HG02884 (cell line): Measurements from ENCODE around the gene KRTDAP.

ENCODE experiments used
- ATAC-seq: cut with Tn5 transposase; IDR thresholded peaks from one replicate; pipeline ENCODE4 v1.9.1; 2021; ENCODE audit warnings: mild to moderate bottlenecking, moderate library complexity; ENCODE audit not compliant: unreplicated experiment

KRTDAP gene

DNA sequence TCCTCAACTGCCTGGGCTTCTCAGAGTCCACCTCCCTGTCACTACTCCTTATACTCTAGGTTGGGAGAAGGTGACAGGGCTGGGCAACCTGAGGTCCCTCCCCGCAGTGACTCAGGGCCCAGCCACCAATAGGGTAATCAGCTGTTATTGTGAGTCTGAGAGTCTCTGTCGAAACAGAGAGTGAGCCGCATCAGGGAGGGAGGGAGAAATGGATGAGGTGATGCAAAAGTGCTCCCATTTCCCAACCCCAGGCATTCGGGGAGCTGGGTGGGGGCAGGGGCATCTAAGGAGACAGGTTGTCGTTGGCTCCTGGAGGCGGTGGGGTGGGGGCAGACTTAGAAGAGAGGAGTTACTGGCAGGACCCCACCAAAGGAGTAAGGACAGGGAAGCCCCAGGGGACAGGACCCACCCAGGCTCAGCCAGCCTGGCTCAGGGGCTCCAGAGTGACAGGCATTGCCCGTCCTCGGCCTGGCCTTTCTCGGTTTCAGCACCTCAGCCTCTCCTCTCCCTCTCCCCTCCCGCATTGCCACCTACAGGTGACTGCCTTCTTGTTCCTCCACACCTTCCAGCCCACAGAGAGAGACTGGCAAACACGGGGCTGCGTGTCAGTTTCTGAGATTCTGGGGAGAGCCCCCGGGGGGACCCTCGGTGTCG lies 23.5 kb upstream of the KRTDAP start, which contains the start of gene DMKN:
Gene DMKN, minus strand, starts transcription at position 22 of the 654 bp plus-strand sequence. CDS start 174 bp downstream, outside the sequence.
- ATAC-seq, result no peak

- no peak for ATAC-seq
Measured at GRCh38 chr19:35512831-35513627, 22.8 kb upstream of the KRTDAP start.

DNA sequence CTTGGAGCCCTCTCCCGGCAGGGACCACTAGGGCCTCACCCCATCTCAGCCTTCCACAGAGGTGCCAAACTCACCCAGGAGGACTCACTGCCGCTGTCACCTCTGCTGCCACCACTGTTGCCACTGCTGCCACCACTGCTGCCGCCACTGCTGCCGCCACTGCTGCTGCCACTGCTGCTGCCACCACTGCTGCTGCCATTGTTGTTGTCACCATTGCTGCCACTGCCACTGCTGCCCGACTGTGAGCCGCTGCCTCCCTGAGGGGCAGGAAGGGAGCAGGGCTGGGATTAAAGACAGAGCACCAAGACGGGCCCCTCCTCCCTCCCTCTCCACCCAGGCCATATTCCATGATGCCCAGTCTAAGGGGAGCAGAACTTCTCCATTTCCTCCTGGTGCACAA lies 21.1 kb upstream of the KRTDAP start:
- no peak for ATAC-seq

GRCh38 chr19:35510626-35510964 lies 20.3 kb upstream of the KRTDAP start:
- no peak for ATAC-seq

GRCh38 chr19:35509861-35510625 lies 19.8 kb upstream of the KRTDAP start:
- no peak for ATAC-seq

DNA sequence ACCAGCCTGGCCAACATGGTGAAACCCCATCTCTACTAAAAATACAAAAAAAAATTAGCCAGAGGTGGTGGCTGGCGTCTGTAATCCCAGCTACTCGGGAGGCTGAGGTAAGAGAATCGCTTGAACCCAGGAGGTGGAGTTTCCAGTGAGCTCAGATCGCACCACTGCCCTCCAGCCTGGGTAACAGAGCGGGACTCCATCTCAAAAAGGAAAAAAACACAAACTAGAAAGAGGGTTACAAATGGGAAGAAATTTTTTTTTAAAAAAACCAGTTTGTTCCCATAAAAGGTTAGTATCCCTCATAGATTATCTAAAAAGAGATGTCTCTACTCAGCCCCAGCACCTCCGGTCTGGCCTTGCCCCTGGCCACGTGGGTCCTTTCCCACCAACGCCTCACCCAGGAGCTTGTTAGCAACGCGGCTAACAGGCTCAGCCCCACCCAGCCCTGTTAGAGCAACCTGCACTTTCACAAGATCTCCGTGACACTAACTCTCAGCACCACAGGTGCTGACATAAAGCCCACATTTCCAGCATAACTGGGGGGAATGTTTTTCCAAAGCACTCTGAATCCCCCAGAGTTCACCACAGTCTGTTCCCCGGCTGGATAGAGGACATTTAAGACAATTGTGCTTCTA lies 18.9 kb upstream of the KRTDAP start:
- no peak for ATAC-seq

- ATAC-seq, result no peak
Measured at GRCh38 chr19:35508129-35508528, 17.9 kb upstream of the KRTDAP start.

- ATAC-seq, result no peak
Measured at GRCh38 chr19:35507561-35507960, 17.3 kb upstream of the KRTDAP start.

- no peak for ATAC-seq
Measured at GRCh38 chr19:35506011-35506410, 15.7 kb upstream of the KRTDAP start.

DNA sequence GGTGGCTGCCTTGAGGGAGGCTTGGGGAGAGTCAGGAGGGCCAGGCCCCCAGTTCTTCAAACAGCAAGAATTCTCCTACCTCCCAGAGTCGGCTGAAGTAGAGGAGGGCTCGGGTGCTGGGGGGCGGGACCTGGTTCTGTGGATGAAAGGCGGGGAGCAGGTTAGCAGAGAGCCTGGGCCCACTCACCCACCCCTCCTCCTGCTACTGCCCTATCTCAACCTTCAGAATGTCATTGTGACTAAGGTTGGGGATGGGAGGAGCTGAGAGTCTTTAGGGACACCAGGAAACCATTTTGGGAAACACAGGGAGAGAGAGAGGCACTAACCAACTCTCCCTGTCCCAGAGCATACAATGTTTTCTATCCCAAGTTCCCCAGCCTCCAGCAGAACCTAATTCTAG lies 12.5 kb upstream of the KRTDAP start:
- no peak for ATAC-seq

DNA sequence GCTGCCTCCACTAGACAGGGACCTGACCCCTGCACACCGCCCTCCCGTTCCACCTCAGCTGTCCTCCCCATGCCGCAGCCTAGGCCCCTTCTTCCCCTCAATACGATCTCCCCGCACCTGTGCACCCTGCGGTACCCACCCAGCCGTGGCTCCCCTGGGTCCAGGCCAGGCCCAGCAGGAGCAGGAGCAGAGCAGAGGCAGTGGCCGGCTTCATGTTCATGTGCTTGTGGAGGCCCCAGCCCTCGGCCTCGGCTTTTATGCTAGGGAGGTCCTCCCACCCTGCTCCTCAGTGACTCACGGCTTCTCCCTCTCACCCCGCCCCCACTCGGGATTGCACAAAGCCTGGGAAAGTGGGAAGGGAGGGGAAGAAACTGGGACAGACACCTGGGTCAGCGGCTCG lies 11.4 kb upstream of the KRTDAP start:
- ATAC-seq, result no peak

GRCh38 chr19:35500611-35501010 lies 10.3 kb upstream of the KRTDAP start:
- ATAC-seq, result no peak

DNA sequence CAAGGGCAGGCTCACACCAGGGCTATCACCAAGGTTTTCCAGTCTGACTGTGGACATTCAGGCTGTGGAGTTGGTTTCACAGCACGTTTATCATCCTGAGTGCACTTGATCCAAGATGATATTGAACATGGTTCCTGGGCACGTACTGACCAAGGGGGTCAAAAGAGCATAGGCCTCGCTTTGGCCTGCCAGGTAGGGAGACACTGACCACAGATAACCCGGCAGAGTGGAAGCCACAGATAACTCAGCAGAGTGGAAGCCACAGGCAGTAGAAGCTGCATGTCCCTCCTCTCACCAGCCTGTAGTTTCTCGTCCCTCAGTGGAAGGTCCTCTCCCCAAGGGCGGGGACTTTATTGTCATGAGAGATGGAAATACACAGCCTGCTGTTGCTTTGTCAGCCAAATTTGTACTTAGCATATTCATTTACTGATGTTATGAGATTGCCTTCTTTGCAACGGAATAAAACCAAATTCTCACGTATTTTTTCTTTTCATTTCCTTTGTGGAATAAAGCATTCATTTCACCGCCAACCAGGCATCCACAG lies 8.8 kb upstream of the KRTDAP start:
- no peak for ATAC-seq

DNA sequence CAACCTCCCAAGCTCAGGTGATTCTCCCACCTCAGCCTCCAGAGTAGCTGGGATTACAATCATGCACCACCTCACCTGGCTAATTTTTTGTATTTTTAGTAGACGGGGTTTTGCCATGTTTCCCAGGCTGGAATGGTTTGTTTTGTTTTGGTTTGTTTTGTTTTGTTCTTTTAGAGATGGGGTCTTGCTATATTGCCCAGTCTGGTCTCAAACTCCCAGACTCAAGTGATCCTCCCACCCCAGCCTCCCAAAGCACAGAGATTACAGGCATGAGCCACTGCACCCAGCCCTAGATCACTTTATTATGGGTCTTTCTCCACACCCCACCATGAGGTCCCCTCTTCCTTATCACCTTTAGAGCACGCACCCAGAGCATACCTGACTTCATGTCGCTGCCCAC lies 8.0 kb upstream of the KRTDAP start:
- no peak for ATAC-seq

DNA sequence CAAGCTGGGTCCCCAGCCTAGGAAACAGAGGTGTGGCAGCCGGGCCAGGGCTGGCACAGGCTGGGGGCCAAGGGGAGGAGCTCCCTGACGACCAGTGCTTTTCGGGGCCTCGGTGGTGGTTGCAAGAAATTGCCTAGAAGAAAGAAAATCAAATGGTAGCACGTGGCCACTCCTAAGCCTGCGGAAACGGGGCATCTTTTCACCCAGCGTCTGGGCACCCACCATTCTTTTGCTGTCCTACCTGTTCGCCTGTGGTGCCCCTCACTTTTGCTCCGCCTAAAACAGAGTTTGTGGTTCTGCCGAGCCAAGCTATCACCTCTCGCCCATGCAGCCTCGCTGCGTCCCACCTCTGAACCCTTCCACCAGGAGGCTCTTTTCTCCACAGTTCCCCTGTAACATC lies 7.1 kb upstream of the KRTDAP start:
- ATAC-seq, result no peak

DNA sequence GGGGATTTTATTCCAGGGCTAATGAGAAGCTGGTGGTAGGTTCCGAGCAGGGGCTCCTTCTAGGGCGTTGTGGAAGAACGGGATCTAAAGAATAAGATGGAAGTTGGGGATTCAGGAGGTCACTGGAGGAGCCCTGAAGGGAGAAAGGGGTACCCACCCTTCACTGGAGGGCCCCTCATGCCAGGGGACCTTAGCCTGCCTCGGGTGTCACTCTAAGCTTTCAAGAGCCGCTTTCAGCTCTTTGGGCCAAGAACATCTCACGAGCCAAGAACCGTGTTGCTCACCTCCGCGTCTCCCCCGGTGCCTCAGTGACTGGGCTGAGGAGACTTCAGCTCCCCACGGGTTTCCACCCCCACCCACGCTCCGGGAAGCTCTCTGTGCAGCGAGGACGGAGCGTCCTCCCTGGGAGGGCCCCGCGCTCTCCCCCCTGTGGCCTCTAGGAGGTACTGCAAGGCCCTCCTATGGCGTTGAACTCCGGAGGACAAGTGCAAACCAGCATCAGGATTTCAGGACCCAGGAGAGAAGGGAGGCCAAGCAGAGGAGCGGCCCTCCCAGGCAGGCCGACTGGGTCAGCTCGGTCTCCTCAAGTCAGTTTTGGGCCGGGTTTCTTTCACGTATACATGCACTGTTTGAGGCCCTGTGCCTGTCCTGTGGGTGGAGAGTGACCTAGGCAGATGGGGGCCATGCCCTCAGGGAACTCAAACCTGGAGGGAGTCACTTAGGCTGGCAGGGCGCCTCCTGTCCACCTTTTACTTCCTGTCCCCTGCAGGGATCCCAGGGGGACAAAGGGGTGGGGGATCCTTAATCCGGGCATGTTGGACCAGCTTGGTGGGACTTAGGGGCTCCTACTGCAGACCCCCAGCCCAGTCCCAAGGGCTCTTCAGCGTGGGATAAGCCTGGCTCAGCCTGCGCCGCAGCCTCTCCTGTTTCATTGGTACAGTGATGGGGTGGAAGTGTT lies 5.1 kb upstream of the KRTDAP start:
- ATAC-seq, result no peak

DNA sequence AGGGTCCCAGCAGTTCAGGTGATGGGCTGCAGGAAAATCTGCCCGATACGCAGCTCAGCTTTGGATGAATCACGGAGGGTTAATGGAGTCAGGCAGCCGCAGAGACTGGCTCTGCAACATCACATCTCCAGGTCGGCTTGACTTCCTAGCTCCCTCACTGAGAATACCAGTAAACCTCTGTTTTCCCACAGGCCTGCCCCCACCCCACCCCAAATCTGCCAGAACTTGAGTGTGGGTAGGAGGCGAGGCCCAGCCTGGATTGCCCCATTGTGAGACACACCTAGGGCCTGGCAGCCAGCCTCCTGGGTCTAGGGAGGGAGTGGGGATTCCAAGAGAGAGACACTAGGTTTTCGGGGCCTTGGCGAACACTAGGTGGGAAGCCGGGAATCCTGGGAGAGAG lies 3.7 kb upstream of the KRTDAP start:
- no peak for ATAC-seq

GRCh38 chr19:35491836-35492360 lies 1.6 kb upstream of the KRTDAP start:
- ATAC-seq, result no peak

- ATAC-seq, result no peak
Measured at GRCh38 chr19:35488677-35489076, 1.6 kb downstream of the KRTDAP start.
